Lower leg skin (tissue), 3 donors: Measurements from ENCODE around the gene TLE2.

Experiments
- CTCF ChIP-seq, 3 donors: fragments of 450-650 bp; IDR thresholded peaks; one replicate each; pipeline ENCODE4 v1.5.1; 2016; ENCODE audit warnings: antibody characterized with exemption in 3 of 3, mild to moderate bottlenecking in 3 of 3, moderate library complexity in 2 of 3
- POLR2A ChIP-seq, 2 donors: fragments of 450-650 bp; IDR thresholded peaks; one replicate each; pipeline ENCODE4 v1.6.1; 2016 to 2017; ENCODE audit warnings: antibody characterized with exemption in 2 of 2, mild to moderate bottlenecking in 1 of 2, moderate library complexity in 1 of 2

DNA sequence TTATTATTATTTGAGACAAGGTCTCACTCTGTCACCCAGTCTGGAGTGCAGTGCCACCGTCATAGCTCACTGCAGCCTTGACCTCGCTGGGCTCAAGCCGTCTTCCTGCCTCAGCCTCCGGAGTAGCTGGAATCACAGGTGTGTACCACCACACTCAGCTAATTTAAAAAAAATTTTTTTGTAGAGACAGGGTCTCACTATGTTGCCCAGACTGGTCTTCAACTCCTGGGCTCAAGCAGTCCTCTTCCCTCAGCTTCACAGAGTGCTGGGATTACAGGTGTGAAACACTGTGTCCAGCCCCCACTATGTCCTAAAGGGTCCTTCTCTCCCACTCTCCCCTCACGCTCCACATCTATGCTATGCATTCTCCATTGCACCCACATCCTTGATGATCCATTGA is 9.1 kb upstream of the TLE2 start:
- no peak for TF ChIP-seq POLR2A (IDR thresholded peaks at IDR 0.05)
- TF ChIP-seq CTCF (IDR thresholded peaks at IDR 0.05), result no peak
